Measurements from ENCODE around the gene NUDT14. TPM values are rescaled to one million over a fixed set of nuclear protein-coding genes. Genes with fewer than 3 reads are reported as not detected.

The NUDT14 gene
- total RNA-seq, 1 experiment from 2014 or later, result 50.8 TPM

DNA sequence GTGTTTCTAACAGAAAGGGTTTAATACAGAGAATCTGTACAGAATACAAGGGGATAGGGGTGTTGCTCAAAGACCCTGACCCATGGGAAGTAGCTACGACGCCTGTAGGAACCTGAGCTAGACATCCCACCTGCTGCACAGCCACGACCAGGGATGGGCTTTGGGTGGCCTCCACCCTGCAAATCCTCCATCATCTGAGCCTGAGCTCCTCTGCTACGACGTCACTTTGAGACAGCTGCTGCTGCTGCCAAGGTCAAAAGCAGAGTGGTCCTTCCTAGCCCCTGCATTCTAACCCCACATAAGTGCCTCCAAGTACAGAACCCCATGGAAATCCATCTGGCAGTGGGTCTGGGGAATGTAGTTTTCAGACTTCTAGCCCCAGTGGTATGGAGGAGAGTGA is 56.3 kb downstream of the NUDT14 start:
- Histone ChIP-seq H3K9me2 (replicated peaks; ENCODE audit: low read length) (no peaks in the 10 kb centered on the region), H3K9me3 (ENCODE audit: low read length) (peaks cover 10% of the 10 kb centered on the region; the same call in 1 of the 2 replicates), H3K36me3 (ENCODE audit: low read depth, low read length) (no peaks in the 10 kb centered on the region), H3K4me2 (ENCODE audit: low read length) (no peak overlapping the region), H3K9ac (ENCODE audit: low read length) (no peak overlapping the region), H2AFZ (ENCODE audit: low read length) (no peak overlapping the region), H3K27ac (ENCODE audit: low read length) (no peak overlapping the region), H3K79me2 (ENCODE audit: low read length) (no peaks in the 10 kb centered on the region), H3K4me3 (ENCODE audit: low read length) (no peak overlapping the region), H4K20me1 (ENCODE audit: low read length) (no peaks in the 10 kb centered on the region), H3K4me1 (ENCODE audit: insufficient read depth, low read length) (peaks cover under 1% of the 10 kb centered on the region; the same call in 1 of the 2 replicates), H3F3A (ENCODE audit: low read length, unreplicated experiment) (no peaks in the 10 kb centered on the region), H3K27me3 (ENCODE audit: low read length) (no peaks in the 10 kb centered on the region)
- ChIA-PET POLR2A (ENCODE audit: unreplicated experiment) (interaction anchor here (0.7 kb wide), 1 partner anchor 114 kb away, joined by 3 read pairs; no protein-coding TSS in a partner anchor), CTCF (no interaction called here)
- ATAC-seq (no peak), DNase-seq (no peak)
- intact Hi-C loops (cut with micrococcal nuclease), result no loop called here
- TF ChIP-seq EZH2 (IDR thresholded peaks at IDR 0.05; ENCODE audit: low read length, unreplicated experiment), result no peak
- TF ChIP-seq EZH2phosphoT487 (IDR thresholded peaks at IDR 0.05; ENCODE audit: borderline replicate concordance, low read length), result no peak
- TF ChIP-seq, protein P1, sequence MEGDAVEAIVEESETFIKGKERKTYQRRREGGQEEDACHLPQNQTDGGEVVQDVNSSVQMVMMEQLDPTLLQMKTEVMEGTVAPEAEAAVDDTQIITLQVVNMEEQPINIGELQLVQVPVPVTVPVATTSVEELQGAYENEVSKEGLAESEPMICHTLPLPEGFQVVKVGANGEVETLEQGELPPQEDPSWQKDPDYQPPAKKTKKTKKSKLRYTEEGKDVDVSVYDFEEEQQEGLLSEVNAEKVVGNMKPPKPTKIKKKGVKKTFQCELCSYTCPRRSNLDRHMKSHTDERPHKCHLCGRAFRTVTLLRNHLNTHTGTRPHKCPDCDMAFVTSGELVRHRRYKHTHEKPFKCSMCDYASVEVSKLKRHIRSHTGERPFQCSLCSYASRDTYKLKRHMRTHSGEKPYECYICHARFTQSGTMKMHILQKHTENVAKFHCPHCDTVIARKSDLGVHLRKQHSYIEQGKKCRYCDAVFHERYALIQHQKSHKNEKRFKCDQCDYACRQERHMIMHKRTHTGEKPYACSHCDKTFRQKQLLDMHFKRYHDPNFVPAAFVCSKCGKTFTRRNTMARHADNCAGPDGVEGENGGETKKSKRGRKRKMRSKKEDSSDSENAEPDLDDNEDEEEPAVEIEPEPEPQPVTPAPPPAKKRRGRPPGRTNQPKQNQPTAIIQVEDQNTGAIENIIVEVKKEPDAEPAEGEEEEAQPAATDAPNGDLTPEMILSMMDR (conservative IDR thresholded peaks at IDR 0.05; ENCODE audit: low read depth, low read length), result no peak
- no TSS peak for BruUV-seq (replicated peaks)

- TF ChIP-seq EZH2phosphoT487 (IDR thresholded peaks at IDR 0.05; ENCODE audit: borderline replicate concordance, low read length), result no peak
- TF ChIP-seq, protein P1 (conservative IDR thresholded peaks at IDR 0.05; ENCODE audit: low read depth, low read length), result no peak
- TF ChIP-seq EZH2 (IDR thresholded peaks at IDR 0.05; ENCODE audit: low read length, unreplicated experiment), result no peak
- no peaks in the 10 kb centered on the region for H3F3A ChIP-seq (ENCODE audit: low read length, unreplicated experiment)
- DNase-seq (no peak), ATAC-seq (no peak)
- H3K4me3 ChIP-seq (ENCODE audit: low read length), result no peak overlapping the region
- ChIA-PET CTCF (no interaction called here), POLR2A (ENCODE audit: unreplicated experiment) (no interaction called here)
- H3K4me2 ChIP-seq (ENCODE audit: low read length), result no peak overlapping the region
- H3K27me3 ChIP-seq (ENCODE audit: low read length), result no peaks in the 10 kb centered on the region
- intact Hi-C loops (cut with micrococcal nuclease), result no loop called here
- no peaks in the 10 kb centered on the region for H3K79me2 ChIP-seq (ENCODE audit: low read length)
- H3K27ac ChIP-seq (ENCODE audit: low read length), result no peak overlapping the region
- no peaks in the 10 kb centered on the region for H3K9me2 ChIP-seq (replicated peaks; ENCODE audit: low read length)
- peaks cover 7% of the 10 kb centered on the region for H3K4me1 ChIP-seq (ENCODE audit: insufficient read depth, low read length)
- no peaks in the 10 kb centered on the region for H4K20me1 ChIP-seq (ENCODE audit: low read length)
- no peak overlapping the region for H2AFZ ChIP-seq (ENCODE audit: low read length)
- BruUV-seq (replicated peaks), result no TSS peak
- peaks cover 10% of the 10 kb centered on the region; the same call in 1 of the 2 replicates for H3K9me3 ChIP-seq (ENCODE audit: low read length)
- H3K36me3 ChIP-seq (ENCODE audit: low read depth, low read length), result no peaks in the 10 kb centered on the region
- no peak overlapping the region for H3K9ac ChIP-seq (ENCODE audit: low read length)
These were observed 56.9 kb downstream of the NUDT14 start for GRCh38 chr14:105123981-105124765.

DNA sequence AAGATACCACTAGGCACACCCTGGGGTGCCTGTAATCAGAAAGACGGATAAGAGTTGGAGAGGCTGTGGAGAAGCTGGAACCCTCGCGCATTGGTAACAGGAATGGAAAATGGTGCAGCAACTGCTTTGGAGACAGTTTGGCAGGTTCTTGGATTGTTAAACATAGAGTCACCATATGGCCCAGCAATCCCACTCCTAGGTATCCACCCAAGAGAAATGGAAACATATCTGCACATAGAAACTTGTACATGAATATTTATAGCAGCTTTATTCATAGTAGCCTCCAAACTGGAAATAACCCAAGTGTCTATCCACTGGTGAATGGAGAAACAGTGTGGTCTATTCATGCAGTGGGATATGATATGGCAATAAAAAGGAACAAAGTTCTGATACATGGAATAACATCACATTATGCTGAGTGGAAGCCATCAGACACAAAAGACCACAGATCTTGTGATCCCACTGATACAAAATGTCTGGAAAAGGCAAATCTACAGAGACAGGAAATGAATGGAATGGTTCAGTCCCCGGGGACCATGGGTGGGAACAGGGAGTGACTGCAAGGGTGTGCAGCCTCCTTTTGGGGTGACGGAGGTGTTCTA is 57.9 kb downstream of the NUDT14 start:
- H3F3A ChIP-seq (ENCODE audit: low read length, unreplicated experiment), result no peaks in the 10 kb centered on the region
- ATAC-seq (no peak), DNase-seq (no peak)
- no peaks in the 10 kb centered on the region for H3K9me2 ChIP-seq (replicated peaks; ENCODE audit: low read length)
- peaks cover 10% of the 10 kb centered on the region; the same call in 1 of the 2 replicates for H3K9me3 ChIP-seq (ENCODE audit: low read length)
- H4K20me1 ChIP-seq (ENCODE audit: low read length), result no peaks in the 10 kb centered on the region
- intact Hi-C loops (cut with micrococcal nuclease), result no loop called here
- no peak overlapping the region for H2AFZ ChIP-seq (ENCODE audit: low read length)
- H3K4me1 ChIP-seq (ENCODE audit: insufficient read depth, low read length), result peaks cover 17% of the 10 kb centered on the region
- BruUV-seq (replicated peaks), result no TSS peak
- no peaks in the 10 kb centered on the region for H3K27me3 ChIP-seq (ENCODE audit: low read length)
- ChIA-PET POLR2A (ENCODE audit: unreplicated experiment) (no interaction called here), CTCF (no interaction called here)
- H3K9ac ChIP-seq (ENCODE audit: low read length), result no peak overlapping the region
- TF ChIP-seq EZH2 (IDR thresholded peaks at IDR 0.05; ENCODE audit: low read length, unreplicated experiment) (no peak), EZH2phosphoT487 (IDR thresholded peaks at IDR 0.05; ENCODE audit: borderline replicate concordance, low read length) (no peak)
- TF ChIP-seq, protein P1 (conservative IDR thresholded peaks at IDR 0.05; ENCODE audit: low read depth, low read length), result no peak
- H3K4me2 ChIP-seq (ENCODE audit: low read length), result no peak overlapping the region
- no peaks in the 10 kb centered on the region for H3K79me2 ChIP-seq (ENCODE audit: low read length)
- H3K27ac ChIP-seq (ENCODE audit: low read length), result no peak overlapping the region
- no peak overlapping the region for H3K4me3 ChIP-seq (ENCODE audit: low read length)
- H3K36me3 ChIP-seq (ENCODE audit: low read depth, low read length), result no peaks in the 10 kb centered on the region

Data from PC-3 (cell line).